ENCODE measurements around the gene ATP1A1.

The ATP1A1 gene

GRCh38 chr1:116415200-116415698 lies 42.2 kb downstream of the ATP1A1 start:
- DNase-seq (ENCODE audit: low read depth) = no peak

DNA sequence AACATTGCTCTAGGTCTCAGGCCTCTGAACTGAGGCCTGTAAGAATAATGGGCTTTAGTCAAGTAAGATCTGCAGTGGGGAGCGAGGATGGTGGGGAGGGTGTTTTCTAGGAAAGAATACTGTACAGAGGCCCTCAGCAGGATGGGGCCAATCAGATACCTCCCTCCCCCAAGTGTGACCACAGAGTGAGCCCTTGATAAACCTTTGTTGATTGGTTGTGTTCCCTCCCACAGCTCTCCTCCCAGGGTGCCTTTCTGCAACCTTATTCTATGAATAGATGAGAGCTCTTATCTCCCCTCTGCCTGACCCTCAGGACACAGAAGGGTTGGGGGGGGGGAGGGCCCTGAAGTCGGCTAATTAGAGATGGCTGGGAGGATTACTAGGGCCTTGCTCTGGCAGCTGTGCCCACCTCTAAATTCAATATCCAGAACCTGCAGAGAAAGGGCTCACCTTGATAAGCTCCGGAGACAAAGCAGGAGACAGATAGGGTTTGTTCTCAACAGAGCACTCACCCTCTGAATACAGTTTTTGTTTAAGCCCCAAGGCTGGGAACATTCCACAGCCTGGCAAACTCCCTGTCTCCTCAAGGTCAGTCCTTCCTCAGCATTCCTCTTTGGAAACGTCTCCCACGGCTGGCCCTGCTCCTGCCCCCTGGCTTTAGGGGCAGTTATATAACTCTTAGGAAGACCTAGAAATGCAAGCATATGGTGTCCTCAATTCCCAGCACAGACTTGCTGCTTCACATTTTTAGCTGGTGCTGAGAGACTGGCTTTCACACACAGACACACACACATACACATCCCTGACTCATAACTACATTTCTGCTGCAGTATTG lies 42.9 kb downstream of the ATP1A1 start:
- no peak for DNase-seq (ENCODE audit: low read depth)

GRCh38 chr1:116416854-116417513 lies 43.9 kb downstream of the ATP1A1 start:
- no peak for DNase-seq (ENCODE audit: low read depth)

- DNase-seq (ENCODE audit: low read depth) = no peak
These were observed 44.6 kb downstream of the ATP1A1 start for GRCh38 chr1:116417678-116418077.

DNA sequence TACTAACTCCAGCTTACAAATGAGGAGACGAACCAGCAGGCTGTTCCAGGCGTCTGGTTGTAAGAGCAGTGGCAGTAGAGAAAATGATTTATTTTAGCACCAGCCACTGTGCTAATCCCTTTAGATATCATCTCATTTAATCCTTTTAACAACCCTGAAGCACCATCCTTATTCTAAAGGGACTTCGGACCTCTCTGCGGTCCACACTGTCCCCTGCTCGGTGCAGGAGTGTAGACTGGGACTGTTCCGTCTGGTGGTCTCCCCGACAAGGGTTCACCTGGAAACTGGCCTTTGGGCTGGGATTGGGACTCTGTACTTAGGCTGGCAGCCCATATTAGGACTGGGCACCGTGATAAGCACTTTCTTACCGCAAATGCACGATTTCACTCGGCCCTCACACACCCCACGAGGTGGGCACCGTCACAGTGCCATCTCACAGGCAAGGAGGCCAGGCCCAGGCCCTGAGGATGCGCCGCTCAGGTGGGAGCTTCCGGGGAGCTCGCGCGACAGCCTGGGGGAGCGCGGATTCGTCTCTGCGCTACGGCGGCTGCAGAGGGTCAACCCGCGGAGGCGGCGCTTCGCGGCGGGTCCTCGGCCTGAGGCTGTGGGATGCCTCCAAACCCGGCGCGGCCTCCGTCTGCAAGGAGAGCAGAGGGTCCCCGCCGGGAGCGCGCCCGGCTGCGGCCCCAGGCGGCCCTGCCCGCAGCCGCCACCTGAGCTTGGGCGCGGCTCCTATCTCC lies 45.2 kb downstream of the ATP1A1 start:
- peak; percentile 87 for DNase-seq (ENCODE audit: low read depth)

DNA sequence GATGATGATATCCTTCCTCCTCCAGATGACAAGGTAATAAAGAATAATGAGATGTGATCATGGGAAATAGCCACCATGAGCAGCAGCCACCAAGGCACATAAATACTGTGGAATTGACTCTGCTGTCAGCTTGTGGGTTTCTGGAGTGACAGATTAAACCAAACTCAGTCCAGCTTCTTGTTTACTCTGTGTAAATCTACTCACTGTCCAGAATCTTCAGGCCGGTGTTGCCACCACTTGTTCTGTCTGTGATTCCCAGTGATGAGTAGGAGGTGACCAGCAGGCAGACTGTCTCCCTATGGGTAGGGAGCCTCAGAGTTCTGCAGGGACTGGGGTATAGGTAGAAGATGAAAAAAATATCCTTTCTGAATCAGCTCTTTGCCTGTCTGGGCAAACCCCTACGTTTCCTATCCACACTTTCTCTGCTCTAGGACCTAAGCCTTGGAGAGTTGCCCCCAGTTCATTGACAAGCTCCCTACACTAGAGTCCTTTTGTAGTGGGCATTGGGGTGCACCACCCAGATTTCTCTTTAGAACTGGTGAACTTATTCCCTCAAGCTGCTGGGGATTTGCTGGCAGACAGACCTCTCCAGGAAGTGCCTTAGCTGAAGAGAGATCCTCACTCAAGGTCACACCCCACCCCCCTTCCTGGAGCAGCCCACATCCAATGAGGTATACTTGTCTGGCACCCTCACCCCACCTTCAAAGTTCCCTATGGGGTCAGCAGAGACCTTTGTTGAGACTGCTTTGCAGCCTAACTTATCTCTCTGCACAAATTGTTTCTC lies 47.6 kb downstream of the ATP1A1 start:
- no peak for DNase-seq (ENCODE audit: low read depth)

DNA sequence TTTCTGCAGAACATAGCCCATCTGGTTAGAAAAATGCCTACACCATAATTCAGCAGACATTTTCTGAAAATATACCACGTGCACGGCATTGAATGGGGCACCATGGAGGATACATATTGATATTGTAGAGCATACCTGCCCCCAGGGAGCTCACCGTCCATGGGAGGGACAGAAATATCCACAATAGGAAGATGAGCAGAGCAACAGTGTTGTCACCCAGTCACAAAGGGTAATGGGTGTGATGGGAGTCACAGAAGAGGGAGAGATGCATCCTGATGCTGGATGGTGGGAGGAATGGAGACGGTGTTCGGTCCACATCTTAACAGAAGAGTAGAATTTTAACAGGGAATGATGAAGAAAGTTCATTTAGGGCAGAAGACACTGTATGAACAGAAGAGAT lies 51.4 kb downstream of the ATP1A1 start:
- no peak for DNase-seq (ENCODE audit: low read depth)

DNA sequence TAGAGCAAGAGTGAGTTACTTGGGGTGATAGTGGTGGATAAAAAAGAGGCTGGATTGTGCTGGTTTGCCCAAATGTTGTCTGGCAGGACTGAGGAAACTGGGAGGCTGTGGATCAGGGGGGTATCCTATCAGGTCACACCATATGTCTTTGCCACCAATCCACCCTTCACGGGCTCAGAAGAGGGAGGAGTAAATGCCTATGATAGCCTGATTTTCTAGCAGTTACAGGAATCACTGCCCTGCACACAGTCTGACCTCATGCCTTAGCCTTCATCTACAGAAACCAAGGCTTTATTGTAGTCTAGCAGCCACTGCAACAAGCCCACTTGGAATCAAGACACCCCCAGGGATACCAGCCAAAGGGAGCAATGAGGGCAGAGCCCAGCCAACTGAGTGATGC lies 51.8 kb downstream of the ATP1A1 start:
- no peak for DNase-seq (ENCODE audit: low read depth)

GRCh38 chr1:116425987-116426386 lies 52.9 kb downstream of the ATP1A1 start:
- no peak for DNase-seq (ENCODE audit: low read depth)

DNA sequence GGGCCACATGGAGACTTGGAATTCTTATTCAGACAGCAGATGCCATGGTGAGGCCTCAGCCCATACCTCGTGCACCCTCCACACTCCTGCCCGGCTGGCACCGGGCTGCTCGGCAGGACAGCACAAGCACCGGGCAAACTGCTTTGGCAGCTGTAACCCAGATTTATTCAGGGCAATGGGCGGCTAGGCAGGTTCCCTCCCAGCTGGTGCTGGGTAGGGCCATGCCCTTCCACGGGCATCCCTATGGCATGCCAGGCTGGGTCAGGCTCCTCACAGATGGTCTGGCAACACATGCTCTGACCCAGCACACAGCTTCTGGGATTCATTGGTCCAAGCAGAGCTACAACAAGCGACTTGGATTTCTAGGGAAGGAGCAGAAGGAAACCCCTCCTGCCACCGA lies 53.4 kb downstream of the ATP1A1 start:
- no peak for DNase-seq (ENCODE audit: low read depth)

- DNase-seq (ENCODE audit: low read depth) = no peak
These were observed 55.5 kb downstream of the ATP1A1 start for GRCh38 chr1:116428576-116428975.

- DNase-seq (ENCODE audit: low read depth) = no peak
These were observed 56.9 kb downstream of the ATP1A1 start for GRCh38 chr1:116429821-116430374.

DNA sequence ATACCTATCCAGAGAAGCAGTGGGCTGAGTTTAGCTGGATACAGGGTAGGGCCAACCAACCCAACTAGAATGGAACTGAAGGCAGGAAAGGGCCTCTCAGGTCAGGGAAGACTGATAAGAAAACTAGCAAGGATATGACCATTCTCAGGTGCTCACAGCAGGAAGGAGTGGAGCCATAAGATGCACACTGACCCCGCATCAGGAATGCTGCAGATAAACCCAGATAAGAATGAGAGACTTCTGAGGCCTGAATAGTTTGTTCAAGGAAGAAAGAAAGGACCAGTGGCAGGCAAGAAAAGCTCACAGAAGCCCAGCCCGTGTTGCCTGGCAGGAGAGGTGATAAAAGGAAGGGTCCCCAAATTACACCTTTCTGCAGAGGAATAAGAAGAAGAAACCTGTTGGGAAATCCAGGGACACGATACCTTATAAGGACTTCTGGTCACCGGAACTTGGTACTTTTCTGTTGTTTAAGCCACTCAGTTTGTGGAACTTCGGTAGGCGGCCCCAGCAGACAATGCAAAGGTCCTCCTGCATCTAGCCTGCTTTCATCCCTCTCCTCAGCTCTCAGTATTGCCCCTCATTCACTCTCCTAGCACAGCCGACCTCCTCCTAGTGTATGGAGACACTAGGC lies 58.9 kb downstream of the ATP1A1 start:
- no peak for DNase-seq (ENCODE audit: low read depth)

DNA sequence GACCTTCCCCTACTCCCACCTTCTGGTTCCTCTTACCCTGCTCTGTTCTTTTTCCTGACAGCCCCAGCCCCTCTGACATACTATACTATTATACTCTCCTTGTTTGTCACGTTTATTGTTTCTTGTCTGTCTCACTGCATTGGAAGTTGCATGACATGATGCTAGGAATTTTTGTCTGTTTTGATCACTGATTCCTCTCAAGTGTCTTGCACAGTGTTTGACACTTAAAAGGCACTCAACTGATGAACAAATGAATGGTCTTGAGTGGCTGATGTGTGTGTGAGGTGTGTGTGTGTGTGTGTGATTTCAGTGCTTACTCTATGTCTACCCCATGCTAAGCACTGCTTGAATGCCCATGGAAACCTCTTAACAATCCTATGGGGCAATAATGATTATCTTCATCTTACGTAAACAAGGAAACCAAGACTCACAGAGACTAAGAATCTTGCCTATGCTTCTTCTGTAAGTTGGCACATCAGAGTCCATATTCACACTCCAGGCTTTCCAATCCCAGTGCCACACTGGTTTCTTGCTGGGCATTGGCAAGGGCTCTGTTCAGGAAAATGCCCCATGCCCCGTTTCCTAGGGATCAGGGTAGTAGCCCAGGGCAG lies 59.7 kb downstream of the ATP1A1 start:
- DNase-seq (ENCODE audit: low read depth) = no peak

- DNase-seq (ENCODE audit: low read depth) = no peak
These were observed 60.5 kb downstream of the ATP1A1 start for GRCh38 chr1:116433275-116434257.

- DNase-seq (ENCODE audit: low read depth) = no peak
These were observed 61.8 kb downstream of the ATP1A1 start for GRCh38 chr1:116434849-116435248.

DNA sequence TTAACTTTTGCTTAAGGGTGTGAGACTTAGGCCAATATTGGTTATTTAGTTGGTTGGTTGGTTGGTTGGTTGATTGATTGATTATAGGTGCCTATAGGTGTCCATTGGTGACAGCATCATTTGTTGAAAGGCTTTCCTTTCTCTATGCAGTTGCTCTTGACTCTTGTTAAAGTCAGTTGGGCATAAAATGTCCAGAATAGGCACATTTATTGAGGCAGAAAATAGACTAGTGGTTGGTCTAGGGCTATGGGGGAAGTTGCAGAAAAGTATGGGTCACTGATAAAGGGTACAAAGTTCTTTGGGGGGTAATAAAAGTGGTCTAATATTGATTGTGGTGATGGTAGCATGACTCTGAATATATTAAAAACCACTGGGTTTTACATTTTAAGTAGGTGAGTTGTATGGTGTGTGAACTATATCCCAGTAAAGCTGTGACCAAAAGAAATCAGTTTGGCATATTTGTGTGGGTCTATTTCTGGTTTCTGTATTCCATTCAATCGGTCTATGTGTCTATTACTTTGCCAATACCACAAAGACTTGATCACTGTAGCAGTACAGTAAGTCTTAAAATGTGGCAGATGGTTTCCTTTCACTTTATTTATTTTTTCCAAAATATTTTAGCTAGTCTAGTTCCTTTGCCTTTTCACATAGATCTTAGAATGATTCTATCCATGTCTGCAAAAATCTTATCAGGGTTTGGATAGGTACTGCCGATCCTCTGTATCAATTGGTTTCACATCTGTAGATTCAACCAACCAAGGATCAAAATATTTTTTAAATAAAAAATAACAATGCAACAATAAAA lies 63.0 kb downstream of the ATP1A1 start:
- DNase-seq (ENCODE audit: low read depth) = no peak

DNA sequence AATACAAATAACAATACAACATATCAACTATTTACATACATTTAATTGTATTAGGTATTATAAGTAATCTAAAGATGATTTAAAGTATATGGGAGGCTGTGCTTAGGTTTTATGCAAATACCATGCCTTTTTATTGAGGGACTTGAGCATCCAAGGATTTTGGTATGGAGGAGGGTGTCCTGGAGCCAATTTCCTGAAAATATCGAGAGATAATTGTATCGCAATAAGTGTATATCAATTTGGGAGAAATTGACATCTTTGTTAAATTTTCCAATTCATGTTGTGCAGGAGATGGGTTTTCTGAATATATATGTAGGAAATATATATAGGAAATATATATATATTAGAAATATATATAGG lies 63.5 kb downstream of the ATP1A1 start:
- DNase-seq (ENCODE audit: low read depth) = no peak

DNA sequence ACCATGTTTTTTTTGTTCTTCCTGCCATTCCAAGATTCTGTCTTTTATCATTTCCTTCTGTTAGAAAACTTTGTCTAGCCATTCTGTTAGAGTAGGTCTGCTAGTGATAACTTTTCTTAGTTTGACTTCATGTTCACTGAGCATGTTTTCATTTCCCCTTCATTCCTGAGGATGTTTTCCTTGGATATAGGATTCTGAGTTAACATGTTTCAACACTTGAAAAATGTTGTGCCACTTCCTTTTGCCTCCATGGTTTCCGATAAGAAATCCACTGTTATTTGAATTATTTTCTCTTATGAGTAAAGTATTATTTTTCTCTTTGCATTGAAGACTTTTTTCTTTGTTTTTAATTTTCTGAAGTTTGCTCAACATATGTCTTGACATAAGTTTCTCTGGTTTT lies 66.7 kb downstream of the ATP1A1 start:
- DNase-seq (ENCODE audit: low read depth) = no peak

All from activated T-cell treated with anti-CD3 and anti-CD28 coated beads for 48 hours (primary cell).